ENCODE results near the gene TTF2.

- TF ChIP-seq YY1 (IDR thresholded peaks at IDR 0.05; ENCODE audit: insufficient read depth, insufficient read length) (no peak), ZNF274 (IDR thresholded peaks at IDR 0.05; ENCODE audit: low read depth, low read length) (no peak)
These were observed 33.0 kb downstream of the TTF2 start for GRCh38 chr1:117093091-117093534.
